Erythroblast (primary cell): ENCODE results near the gene PLCL2.

ENCODE experiments used
- DNase-seq, 2 experiments: peaks; one replicate each; lab custom pipeline; 2025; lab: John Stamatoyannopoulos, UW
- GATA1 ChIP-seq: IDR thresholded peaks from 2 replicates; pipeline ENCODE4 v1.6.1; 2011; ENCODE audit warnings: low read depth, mild to moderate bottlenecking, control low read depth, low read length, moderate library complexity
- POLR2A ChIP-seq: IDR thresholded peaks from 2 replicates; pipeline ENCODE4 v1.6.1; 2011; ENCODE audit warnings: mild to moderate bottlenecking, low read length

PLCL2 gene

GRCh38 chr3:16906682-16907081 lies 21.9 kb downstream of the PLCL2 start:
- TF ChIP-seq GATA1 = no peak
- no peak for TF ChIP-seq POLR2A
- peak; percentile 46 to 63 for DNase-seq

- no peak for TF ChIP-seq POLR2A
- no peak for TF ChIP-seq GATA1
- DNase-seq = peak; percentile 59 to 74
Measured at GRCh38 chr3:16907243-16907642, 22.5 kb downstream of the PLCL2 start.

- DNase-seq = peak; percentile 29 to 56
- no peak for TF ChIP-seq POLR2A
- no peak for TF ChIP-seq GATA1
Measured at GRCh38 chr3:16908016-16908807, 23.5 kb downstream of the PLCL2 start.

- TF ChIP-seq POLR2A (no peak), GATA1 (no peak)
- DNase-seq = peak; percentile 78 to 83
Measured at GRCh38 chr3:16908896-16909295, 24.1 kb downstream of the PLCL2 start.

- no peak for DNase-seq
- TF ChIP-seq GATA1 = no peak
- TF ChIP-seq POLR2A = no peak
Measured at GRCh38 chr3:16909802-16910201, 25.0 kb downstream of the PLCL2 start.

- no peak for TF ChIP-seq GATA1
- no peak for TF ChIP-seq POLR2A
- DNase-seq = no peak
Measured at GRCh38 chr3:16910207-16910606, 25.5 kb downstream of the PLCL2 start.

GRCh38 chr3:16911916-16912315 lies 27.2 kb downstream of the PLCL2 start:
- TF ChIP-seq POLR2A = no peak
- DNase-seq = no peak

- TF ChIP-seq POLR2A = no peak
- TF ChIP-seq GATA1 = no peak
- DNase-seq = no peak
Measured at GRCh38 chr3:16912400-16913263, 27.9 kb downstream of the PLCL2 start.

- no peak for DNase-seq
- TF ChIP-seq GATA1 (no peak), POLR2A (no peak)
Measured at GRCh38 chr3:16913264-16913580, 28.5 kb downstream of the PLCL2 start.

- DNase-seq = no peak
- TF ChIP-seq POLR2A = no peak
- no peak for TF ChIP-seq GATA1
Measured at GRCh38 chr3:16916840-16917239, 32.1 kb downstream of the PLCL2 start.

- no peak for DNase-seq
- no peak for TF ChIP-seq POLR2A
- TF ChIP-seq GATA1 = no peak
Measured at GRCh38 chr3:16917256-16917935, 32.6 kb downstream of the PLCL2 start.

- DNase-seq = no peak
- TF ChIP-seq GATA1 = no peak
- TF ChIP-seq POLR2A = no peak
Measured at GRCh38 chr3:16917980-16918682, 33.4 kb downstream of the PLCL2 start.

- DNase-seq = no peak
- TF ChIP-seq GATA1 (no peak), POLR2A (no peak)
Measured at GRCh38 chr3:16918683-16919025, 33.9 kb downstream of the PLCL2 start.
